ENCODE measurements around the gene PDZD7. TPM values are rescaled to one million over a fixed set of nuclear protein-coding genes. Genes with fewer than 3 reads are reported as not detected.

Gene PDZD7
- total RNA-seq, 1 donor from 2014 or later: 0.93 TPM

- DNase-seq: no peak
- H3K27me3 Mint-ChIP-seq: peaks cover 6% of the 10 kb centered on the region
- peak overlapping the region; percentile 72 for H3K4me3 Mint-ChIP-seq
- H3K36me3 Mint-ChIP-seq (ENCODE audit: low read depth): peaks cover 6% of the 10 kb centered on the region
- H3K4me1 Mint-ChIP-seq: peaks cover 6% of the 10 kb centered on the region
- no peak overlapping the region for H3K27ac Mint-ChIP-seq
- intact Hi-C loops (cut with micrococcal nuclease): loop anchor here (1.0 kb wide), 2 partner anchors 27 to 45 kb away; no protein-coding TSS in a partner anchor
- H3K9me3 Mint-ChIP-seq: no peaks in the 10 kb centered on the region
Observed at GRCh38 chr10:100968863-100969186, 62.1 kb downstream of the PDZD7 start.

DNA sequence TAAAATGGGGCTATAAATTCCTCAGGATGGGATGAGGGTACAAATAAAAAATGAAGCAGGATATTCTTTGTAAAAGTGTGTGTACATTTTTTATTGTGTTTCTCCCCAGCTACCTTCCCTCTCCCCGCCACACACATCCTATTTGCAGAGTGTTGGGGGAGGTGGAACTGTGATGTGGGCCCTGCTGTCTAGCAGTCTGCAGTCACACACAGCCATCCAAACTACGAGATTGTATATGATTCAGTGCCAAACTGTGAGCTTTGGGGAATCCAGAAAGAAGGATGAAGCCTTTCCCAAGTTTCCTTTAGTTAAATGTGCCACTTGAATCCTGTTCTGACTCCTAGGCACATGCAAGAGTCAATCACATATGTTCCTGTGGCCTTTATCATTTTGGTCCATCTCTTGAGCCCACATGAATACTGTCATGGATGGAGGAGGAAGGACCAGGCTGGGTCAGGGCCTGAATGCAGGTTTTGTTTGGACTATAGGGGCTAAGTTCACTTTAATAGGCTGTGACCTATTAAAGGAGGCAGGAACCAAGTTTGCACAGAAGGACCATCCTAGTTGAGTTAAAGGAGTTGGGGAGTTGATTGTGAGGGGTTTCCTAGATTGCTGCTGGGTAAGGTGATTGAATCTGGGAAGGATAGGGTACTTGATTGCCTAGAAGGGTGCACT lies 62.7 kb downstream of the PDZD7 start:
- Mint-ChIP-seq H3K27me3 (peaks cover 4% of the 10 kb centered on the region), H3K9me3 (no peaks in the 10 kb centered on the region), H3K27ac (no peak overlapping the region), H3K36me3 (ENCODE audit: low read depth) (peaks cover 7% of the 10 kb centered on the region), H3K4me3 (peak overlapping the region; percentile 72), H3K4me1 (peaks cover 6% of the 10 kb centered on the region)
- intact Hi-C loops (cut with micrococcal nuclease): no loop called here
- DNase-seq: no peak

DNA sequence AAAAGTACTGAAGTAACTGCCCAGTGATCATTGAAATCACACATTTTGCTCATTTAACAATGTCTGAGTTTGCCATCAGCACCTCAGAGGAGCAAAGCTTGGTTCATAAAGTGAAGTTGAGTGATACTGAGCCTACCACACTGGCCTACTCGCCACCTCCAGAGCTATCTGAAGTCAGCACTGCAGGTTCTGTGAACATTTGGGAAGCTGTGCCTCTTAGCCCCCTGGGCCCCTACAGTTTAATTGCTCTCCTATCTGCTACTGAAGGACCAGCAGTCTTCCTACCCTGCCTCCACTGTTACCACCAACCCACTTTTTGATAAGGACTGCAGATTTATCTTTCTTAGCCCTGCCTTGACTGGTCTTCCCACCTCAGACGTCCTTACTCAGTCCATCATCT lies 63.6 kb downstream of the PDZD7 start:
- H3K9me3 Mint-ChIP-seq: no peaks in the 10 kb centered on the region
- H3K4me3 Mint-ChIP-seq: no peak overlapping the region
- no peak overlapping the region for H3K27ac Mint-ChIP-seq
- DNase-seq: no peak
- H3K36me3 Mint-ChIP-seq (ENCODE audit: low read depth): peaks cover 13% of the 10 kb centered on the region
- intact Hi-C loops (cut with micrococcal nuclease): no loop called here
- peaks cover 4% of the 10 kb centered on the region for H3K27me3 Mint-ChIP-seq
- peaks cover 6% of the 10 kb centered on the region for H3K4me1 Mint-ChIP-seq

DNA sequence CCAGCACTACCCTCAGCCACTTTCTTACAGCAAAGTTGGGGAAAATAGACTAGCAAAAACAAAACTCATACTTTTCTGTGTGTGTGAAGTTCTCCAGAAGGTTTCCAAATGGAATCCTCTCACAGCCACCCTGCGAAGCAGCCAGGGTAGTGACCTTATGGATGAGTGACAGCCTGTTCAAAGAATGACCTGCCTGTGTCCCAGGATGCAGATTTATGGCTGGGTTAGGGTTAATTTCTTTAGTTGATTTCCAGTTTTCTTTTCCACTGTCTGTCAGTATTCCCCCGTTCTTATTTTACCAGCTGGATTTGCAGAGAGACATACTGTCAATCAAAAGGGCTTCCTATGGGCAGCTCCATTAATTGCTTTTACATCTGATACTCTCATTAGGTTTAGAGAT lies 64.0 kb downstream of the PDZD7 start:
- no peak overlapping the region for H3K27ac Mint-ChIP-seq
- intact Hi-C loops (cut with micrococcal nuclease): no loop called here
- DNase-seq: no peak
- H3K4me3 Mint-ChIP-seq: no peak overlapping the region
- peaks cover 17% of the 10 kb centered on the region for H3K36me3 Mint-ChIP-seq (ENCODE audit: low read depth)
- H3K27me3 Mint-ChIP-seq: peaks cover 4% of the 10 kb centered on the region
- peaks cover 6% of the 10 kb centered on the region for H3K4me1 Mint-ChIP-seq
- H3K9me3 Mint-ChIP-seq: no peaks in the 10 kb centered on the region

GRCh38 chr10:100965820-100966219 lies 65.1 kb downstream of the PDZD7 start:
- H3K27me3 Mint-ChIP-seq: peaks cover 4% of the 10 kb centered on the region
- H3K27ac Mint-ChIP-seq: no peak overlapping the region
- H3K4me3 Mint-ChIP-seq: no peak overlapping the region
- no peaks in the 10 kb centered on the region for H3K9me3 Mint-ChIP-seq
- H3K36me3 Mint-ChIP-seq (ENCODE audit: low read depth): peaks cover 20% of the 10 kb centered on the region
- peaks cover 6% of the 10 kb centered on the region for H3K4me1 Mint-ChIP-seq
- DNase-seq: no peak
- intact Hi-C loops (cut with micrococcal nuclease): no loop called here

DNA sequence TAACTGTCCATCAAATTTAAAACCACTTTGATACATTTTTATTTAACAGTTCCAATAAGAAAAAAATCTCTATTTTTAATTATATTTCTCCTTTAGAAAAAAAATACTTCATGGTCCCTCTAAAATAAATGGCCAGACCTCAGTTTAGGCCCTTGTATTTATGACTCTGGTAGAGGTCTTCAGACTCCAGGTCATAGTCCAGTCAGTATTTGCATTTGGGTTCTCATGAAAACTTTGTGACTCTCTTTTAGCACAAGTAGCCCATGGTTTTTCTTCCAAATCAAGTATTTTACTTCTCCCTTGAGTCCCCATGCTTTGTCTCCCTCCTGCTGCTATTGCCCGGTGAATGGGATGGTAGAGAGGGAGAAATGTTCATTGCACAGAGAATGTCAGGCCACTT lies 67.1 kb downstream of the PDZD7 start:
- no peak overlapping the region for H3K4me3 Mint-ChIP-seq
- H3K9me3 Mint-ChIP-seq: no peaks in the 10 kb centered on the region
- no peaks in the 10 kb centered on the region for H3K27me3 Mint-ChIP-seq
- H3K4me1 Mint-ChIP-seq: peaks cover 4% of the 10 kb centered on the region
- no peak overlapping the region for H3K27ac Mint-ChIP-seq
- peaks cover 35% of the 10 kb centered on the region for H3K36me3 Mint-ChIP-seq (ENCODE audit: low read depth)
- no peak for DNase-seq
- intact Hi-C loops (cut with micrococcal nuclease): no loop called here

DNA sequence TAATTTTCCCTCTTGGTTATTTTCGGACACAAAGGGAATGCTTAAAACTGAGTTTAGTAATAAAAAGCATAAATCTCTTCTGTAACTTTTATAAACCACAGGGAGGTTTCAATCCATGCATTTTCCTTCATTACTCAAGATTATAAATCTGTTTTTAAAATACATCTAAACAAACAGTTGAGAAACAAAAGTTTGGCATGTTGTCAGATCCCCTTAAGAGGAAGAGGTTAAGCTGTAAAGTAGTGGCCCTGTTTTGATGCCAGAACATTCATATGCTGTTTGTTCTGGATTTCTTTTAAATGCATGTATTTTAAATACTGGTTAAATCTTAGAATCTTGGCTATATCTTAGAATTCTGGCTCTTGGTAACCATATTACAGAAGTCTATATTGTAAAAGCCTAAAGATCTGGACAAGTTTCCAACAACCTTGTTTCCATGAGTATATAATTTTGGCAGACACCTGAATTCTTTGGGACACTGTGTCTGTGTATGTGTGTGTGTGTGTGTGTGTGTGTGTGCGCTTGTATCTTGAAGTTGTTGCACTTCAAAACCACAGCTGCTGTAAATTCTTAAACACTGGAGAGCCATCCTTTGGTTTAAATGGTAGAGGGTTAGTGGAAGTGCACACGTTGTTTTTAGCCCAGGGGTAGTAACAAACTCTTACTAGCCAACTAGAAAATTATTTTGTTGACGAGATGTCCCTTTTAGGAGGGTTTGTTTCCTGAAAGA lies 68.4 kb downstream of the PDZD7 start:
- no peak for DNase-seq
- intact Hi-C loops (cut with micrococcal nuclease): no loop called here
- Mint-ChIP-seq H3K36me3 (ENCODE audit: low read depth) (peaks cover 35% of the 10 kb centered on the region), H3K27ac (no peak overlapping the region), H3K27me3 (no peaks in the 10 kb centered on the region), H3K4me3 (no peak overlapping the region), H3K9me3 (no peaks in the 10 kb centered on the region), H3K4me1 (no peaks in the 10 kb centered on the region)

DNA sequence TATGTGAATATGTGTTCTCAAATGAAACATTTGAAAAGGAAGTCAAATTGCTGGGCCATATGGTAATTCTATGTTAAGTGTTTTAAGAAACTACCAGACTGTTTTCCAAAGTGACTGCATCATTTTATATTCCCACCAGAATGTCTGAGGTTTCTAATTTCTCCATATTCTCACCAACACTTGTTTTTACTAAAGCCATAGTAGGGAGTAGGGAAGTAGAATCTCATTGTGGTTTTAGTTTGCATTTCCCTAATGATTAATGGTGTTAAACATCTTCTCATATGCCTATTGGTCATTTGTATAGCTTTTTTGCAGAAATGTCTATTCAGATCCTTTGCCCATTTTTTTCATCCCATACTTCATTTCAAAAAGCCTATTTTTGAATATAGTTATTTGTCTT lies 70.7 kb downstream of the PDZD7 start:
- Mint-ChIP-seq H3K27ac (no peak overlapping the region), H3K4me3 (no peak overlapping the region), H3K9me3 (no peaks in the 10 kb centered on the region), H3K4me1 (peaks cover 8% of the 10 kb centered on the region), H3K27me3 (no peaks in the 10 kb centered on the region), H3K36me3 (ENCODE audit: low read depth) (peaks cover 43% of the 10 kb centered on the region)
- DNase-seq: no peak
- intact Hi-C loops (cut with micrococcal nuclease): no loop called here

Other genes with a start within 250 kb of the PDZD7 start
- gene SLF2, start 118.2 kb downstream of the PDZD7 start, total RNA-seq: 34.9 and 35.3 TPM in 2 replicates
- 1.4 and 1.8 TPM in 2 replicates for gene SEMA4G, start 61.6 kb downstream of the PDZD7 start, total RNA-seq
- gene MRPL43, start 43.6 kb downstream of the PDZD7 start, total RNA-seq: 53.4 and 59.5 TPM in 2 replicates
- 41.1 and 42.1 TPM in 2 replicates for gene TWNK, start 43.6 kb downstream of the PDZD7 start, total RNA-seq
- gene LZTS2, start 31.3 kb downstream of the PDZD7 start, total RNA-seq: 21.8 and 22.7 TPM in 2 replicates
- gene SFXN3, start 105 bp upstream of the PDZD7 start, total RNA-seq: 36.0 and 37.3 TPM in 2 replicates
- 0.78 and 0.79 TPM in 2 replicates for gene KAZALD1, start 30.9 kb upstream of the PDZD7 start, total RNA-seq
- gene TLX1, start 100.2 kb upstream of the PDZD7 start, total RNA-seq: not detected in 2 replicates
- gene LBX1, start 198.3 kb upstream of the PDZD7 start, total RNA-seq: not detected in 2 replicates